AG04450 (cell line): Measurements from ENCODE around the gene GABBR2. TPM values are rescaled to one million over a fixed set of nuclear protein-coding genes. Genes with fewer than 3 reads are reported as not detected.

Experiments
- CTCF ChIA-PET: fragments of 300-600, 350-600 bp; formaldehyde crosslinking; extraction: SDS; loops from one replicate; lab custom pipeline; 2022; ENCODE audit warnings: antibody characterized with exemption, inconsistent platforms; lab: Charles Lee
- POLR2A ChIA-PET: fragments of 350-600 bp; formaldehyde crosslinking; extraction: SDS; loops from one replicate; lab custom pipeline; 2021; ENCODE audit warnings: antibody characterized with exemption, inconsistent platforms; lab: Yijun Ruan, JAX
- DNase-seq: peaks from one replicate; pipeline ENCODE4 v3.0.0-alpha.2; 2011; ENCODE audit warnings: low read depth, low spot score
- H3K27ac ChIP-seq: one replicate; pipeline ENCODE4 v1.5.1; 2012; ENCODE audit warnings: low read depth, low read length, control low read depth
- H3K27me3 ChIP-seq: one replicate; pipeline ENCODE4 v1.6.0; 2012; ENCODE audit warnings: low read length; ENCODE audit not compliant: control insufficient read depth, insufficient read depth
- H3K4me3 ChIP-seq: 2 replicates; pipeline ENCODE4 v1.5.1; 2011; ENCODE audit warnings: mild to moderate bottlenecking, low read depth, low read length, control low read depth
- H3K9me3 ChIP-seq: 2 replicates; pipeline ENCODE4 v1.5.1; 2012; ENCODE audit warnings: low read length; ENCODE audit not compliant: control insufficient read depth, insufficient read depth
- polyA plus RNA-seq: library from polyadenylated mRNA; depleted of rRNA; stranded (reverse); fragments of >200 nt; gene quantifications from 2 replicates; pipeline ENCODE4 v1.2.3, GENCODE V29; 2011
- TF ChIP-seq, protein P1 (sequence below): IDR thresholded peaks from 2 replicates; pipeline ENCODE4 v1.5.1; 2011; ENCODE audit warnings: low read depth, low read length, control low read depth, inconsistent platforms

The GABBR2 gene
- polyA plus RNA-seq, 1 experiment: 2.4 TPM

DNA sequence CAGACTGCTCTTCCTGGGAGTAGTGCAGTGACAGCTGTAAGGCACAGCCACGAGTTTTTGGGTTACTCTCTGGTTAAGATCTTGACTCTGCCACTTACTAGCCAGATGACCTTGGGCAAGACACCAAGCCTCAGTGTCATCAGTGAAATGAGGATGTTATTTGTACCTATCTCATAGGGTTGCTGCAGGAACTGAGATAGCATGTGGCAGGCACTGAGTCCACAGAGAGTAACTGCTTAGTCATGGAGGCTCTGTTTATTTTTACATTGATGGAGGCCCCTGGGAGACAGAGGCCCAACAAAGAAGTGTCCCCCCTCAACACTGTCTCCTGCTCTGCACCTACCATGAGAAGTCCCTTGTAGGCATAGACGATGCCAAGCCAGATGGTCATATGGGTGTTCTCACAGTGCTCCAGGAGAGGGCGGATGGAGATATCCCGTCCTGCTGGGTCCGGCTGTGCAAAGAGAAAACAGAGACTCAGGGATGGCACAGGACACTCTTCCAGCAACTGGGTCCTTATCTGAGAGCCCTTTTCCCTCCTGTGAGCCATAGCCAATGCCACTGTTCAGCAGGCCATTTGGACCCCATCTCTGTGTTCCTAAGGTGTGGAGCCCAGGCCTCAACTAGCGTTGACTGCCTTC, 397.9 kb downstream of the GABBR2 start:
- no peak for DNase-seq
- H3K27me3 ChIP-seq: no peaks in the 10 kb centered on the region
- TF ChIP-seq, protein P1, sequence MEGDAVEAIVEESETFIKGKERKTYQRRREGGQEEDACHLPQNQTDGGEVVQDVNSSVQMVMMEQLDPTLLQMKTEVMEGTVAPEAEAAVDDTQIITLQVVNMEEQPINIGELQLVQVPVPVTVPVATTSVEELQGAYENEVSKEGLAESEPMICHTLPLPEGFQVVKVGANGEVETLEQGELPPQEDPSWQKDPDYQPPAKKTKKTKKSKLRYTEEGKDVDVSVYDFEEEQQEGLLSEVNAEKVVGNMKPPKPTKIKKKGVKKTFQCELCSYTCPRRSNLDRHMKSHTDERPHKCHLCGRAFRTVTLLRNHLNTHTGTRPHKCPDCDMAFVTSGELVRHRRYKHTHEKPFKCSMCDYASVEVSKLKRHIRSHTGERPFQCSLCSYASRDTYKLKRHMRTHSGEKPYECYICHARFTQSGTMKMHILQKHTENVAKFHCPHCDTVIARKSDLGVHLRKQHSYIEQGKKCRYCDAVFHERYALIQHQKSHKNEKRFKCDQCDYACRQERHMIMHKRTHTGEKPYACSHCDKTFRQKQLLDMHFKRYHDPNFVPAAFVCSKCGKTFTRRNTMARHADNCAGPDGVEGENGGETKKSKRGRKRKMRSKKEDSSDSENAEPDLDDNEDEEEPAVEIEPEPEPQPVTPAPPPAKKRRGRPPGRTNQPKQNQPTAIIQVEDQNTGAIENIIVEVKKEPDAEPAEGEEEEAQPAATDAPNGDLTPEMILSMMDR: no peak
- no peak overlapping the region for H3K4me3 ChIP-seq
- POLR2A ChIA-PET: no interaction called here
- no peaks in the 10 kb centered on the region for H3K9me3 ChIP-seq
- H3K27ac ChIP-seq: no peak overlapping the region
- CTCF ChIA-PET: interaction anchor here (8.6 kb wide), 1 partner anchor 465 kb away, joined by 197 read pairs; no protein-coding TSS in a partner anchor

DNA sequence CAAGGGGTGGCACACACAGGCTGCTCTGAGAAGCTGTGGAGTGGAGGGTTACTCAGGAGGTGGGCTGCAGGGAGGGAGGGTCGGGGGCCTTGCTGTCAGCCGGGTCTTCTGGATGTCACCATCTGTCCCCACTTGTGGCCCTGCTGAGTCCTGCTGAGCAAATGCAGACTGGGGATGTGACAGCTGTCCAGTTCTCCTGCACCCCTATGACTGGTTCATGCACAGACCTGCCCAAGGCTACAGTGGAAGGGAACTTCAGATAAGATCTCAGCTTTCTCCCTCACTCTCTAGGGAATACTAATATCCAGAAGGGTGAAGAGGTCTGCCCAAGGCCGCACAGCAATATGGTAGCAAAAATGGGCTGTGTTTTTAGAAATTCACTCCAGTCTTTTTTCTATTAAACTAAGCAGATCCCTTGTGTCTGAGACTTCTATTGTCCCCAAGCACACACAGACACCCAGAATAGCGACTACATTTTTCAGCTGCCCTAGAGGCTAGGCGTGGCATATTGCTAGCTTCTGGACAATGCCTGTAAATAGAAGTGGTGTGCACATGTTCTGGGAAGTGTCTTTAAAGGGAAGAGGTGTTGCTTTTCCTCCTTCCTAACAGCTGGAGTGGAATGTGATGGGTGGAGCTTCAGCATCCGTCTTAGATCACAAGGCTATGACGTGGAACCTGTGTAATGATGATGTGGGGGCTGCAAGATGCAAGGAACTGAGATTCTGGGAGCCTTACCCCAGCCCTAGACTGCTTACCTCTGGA, 402.2 kb downstream of the GABBR2 start:
- ChIA-PET POLR2A (no interaction called here), CTCF (interaction anchor here (0.9 to 1.3 kb wide), 3 partner anchors 8 to 469 kb away, joined by 4 to 5 read pairs (median 5); no protein-coding TSS in a partner anchor)
- H3K27me3 ChIP-seq: no peaks in the 10 kb centered on the region
- no peaks in the 10 kb centered on the region for H3K9me3 ChIP-seq
- no peak for DNase-seq
- no peak overlapping the region for H3K27ac ChIP-seq
- no peak overlapping the region for H3K4me3 ChIP-seq
- TF ChIP-seq, protein P1: no peak

DNA sequence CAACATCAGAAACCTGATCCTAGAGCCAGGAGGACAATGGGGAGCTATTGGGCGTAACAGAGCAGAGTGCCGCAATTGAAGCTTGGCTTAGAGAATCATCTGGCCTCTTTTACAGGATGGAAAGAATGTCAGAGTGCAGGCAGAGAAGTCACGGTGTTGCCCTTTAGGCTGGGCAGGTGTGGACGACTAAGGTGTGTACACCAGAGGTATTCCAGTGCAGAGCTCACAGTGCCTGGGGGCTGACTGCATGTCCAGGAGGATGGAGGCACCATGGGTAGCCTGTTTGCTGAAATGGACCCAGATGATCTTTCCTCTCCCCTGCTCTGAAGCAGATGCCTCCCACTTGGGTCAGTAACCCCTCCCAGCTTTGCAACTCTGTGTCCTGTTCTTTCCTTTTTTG, 404.4 kb downstream of the GABBR2 start:
- TF ChIP-seq, protein P1: no peak
- no peaks in the 10 kb centered on the region for H3K9me3 ChIP-seq
- no peak for DNase-seq
- no peak overlapping the region for H3K4me3 ChIP-seq
- ChIA-PET CTCF (interaction anchor here (0.9 to 1.2 kb wide), 3 partner anchors 10 to 472 kb away, joined by 3 to 4 read pairs (median 4); no protein-coding TSS in a partner anchor), POLR2A (no interaction called here)
- H3K27me3 ChIP-seq: no peaks in the 10 kb centered on the region
- no peak overlapping the region for H3K27ac ChIP-seq

DNA sequence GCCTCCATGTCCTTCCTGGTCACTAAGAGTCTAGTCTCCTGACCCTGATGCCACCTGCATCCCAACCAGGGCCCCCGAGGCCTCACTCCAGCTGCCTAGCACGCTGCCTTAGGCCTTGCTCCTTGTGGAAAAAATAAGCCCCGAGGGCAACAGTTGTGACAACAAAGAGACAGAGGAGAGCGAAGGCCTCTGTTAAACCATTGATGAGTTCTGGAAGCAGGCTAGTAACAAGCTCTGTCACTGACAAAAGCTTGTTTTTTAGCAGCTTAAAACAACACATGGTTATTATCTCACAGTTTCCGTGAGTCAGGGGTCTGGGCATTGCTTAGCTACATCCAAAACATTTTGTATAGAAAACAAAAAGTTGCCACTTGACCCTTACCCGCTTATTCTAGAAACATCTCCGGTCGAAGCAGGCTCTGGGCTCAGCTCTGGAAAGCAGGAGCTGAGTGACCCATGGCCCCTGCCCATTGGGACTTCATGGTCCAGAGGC, 405.1 kb downstream of the GABBR2 start:
- TF ChIP-seq, protein P1: no peak
- H3K4me3 ChIP-seq: no peak overlapping the region
- no peak for DNase-seq
- ChIA-PET POLR2A (no interaction called here), CTCF (interaction anchor here (0.9 to 1.2 kb wide), 3 partner anchors 11 to 472 kb away, joined by 3 to 4 read pairs (median 4); no protein-coding TSS in a partner anchor)
- H3K27ac ChIP-seq: no peak overlapping the region
- no peaks in the 10 kb centered on the region for H3K9me3 ChIP-seq
- H3K27me3 ChIP-seq: no peaks in the 10 kb centered on the region
